ENCODE data around the gene SECTM1.

The SECTM1 gene

GRCh38 chr17:82314012-82314726, 19.4 kb downstream of the SECTM1 start:
- DNase-seq: no peak

DNA sequence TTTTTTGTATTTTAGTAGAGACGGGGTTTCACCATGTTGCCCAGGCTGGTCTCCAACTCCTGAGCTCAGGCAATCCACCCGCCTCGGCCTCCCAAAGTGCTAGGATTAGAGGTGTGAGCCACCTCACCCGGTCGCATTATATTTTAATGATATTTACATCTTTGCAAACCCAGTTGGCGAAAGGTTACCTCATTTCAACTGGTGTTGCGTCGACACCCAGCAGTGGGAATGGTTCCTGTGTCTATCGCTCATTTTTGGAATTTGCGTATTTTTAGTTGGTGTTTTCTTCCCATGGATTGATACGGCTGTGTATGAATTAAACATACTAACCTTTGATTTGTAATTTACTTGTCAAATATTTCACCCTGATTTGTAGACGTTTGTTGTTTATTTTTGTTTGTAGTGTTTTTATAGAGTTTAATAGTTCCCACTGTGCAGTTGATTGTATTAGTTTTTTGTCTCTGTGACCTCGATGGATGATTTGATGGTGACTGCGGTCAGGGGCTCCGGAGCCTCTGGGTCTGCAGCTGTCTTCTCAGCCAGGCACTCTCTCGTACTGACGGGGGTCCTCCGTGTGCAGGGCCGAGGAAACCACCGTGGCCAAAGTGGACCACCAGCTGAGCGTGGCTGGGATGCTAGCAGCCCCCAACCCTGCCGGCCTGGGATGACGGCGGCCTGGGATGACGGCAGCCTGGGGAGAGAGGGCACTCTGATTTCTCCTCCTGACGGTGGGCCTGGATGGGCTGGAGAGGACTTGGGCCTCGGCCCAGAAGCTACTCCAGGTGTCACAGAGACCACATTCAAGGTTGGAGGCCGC, 20.2 kb downstream of the SECTM1 start:
- no peak for DNase-seq

DNA sequence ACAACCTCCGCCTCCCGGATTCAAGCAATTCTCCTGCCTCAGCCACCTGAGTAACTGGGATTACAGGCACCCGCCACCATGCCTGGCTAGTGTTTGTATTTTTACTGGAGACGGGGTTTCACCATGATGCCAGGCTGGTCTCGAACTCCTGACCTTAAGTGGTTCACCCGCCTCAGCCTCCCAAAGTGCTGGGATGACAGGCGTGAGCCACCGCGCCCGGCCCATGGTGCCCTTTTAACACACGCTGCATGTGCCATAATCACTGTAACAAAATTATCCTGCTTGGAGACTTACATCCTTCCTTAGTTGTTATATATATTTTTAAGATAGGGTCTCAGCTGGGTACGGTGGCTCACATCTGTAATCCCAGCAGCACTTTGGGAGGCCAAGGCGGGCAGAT, 21.6 kb downstream of the SECTM1 start:
- no peak for DNase-seq

- no peak for DNase-seq
These were observed 22.7 kb downstream of the SECTM1 start for GRCh38 chr17:82310877-82311276.

DNA sequence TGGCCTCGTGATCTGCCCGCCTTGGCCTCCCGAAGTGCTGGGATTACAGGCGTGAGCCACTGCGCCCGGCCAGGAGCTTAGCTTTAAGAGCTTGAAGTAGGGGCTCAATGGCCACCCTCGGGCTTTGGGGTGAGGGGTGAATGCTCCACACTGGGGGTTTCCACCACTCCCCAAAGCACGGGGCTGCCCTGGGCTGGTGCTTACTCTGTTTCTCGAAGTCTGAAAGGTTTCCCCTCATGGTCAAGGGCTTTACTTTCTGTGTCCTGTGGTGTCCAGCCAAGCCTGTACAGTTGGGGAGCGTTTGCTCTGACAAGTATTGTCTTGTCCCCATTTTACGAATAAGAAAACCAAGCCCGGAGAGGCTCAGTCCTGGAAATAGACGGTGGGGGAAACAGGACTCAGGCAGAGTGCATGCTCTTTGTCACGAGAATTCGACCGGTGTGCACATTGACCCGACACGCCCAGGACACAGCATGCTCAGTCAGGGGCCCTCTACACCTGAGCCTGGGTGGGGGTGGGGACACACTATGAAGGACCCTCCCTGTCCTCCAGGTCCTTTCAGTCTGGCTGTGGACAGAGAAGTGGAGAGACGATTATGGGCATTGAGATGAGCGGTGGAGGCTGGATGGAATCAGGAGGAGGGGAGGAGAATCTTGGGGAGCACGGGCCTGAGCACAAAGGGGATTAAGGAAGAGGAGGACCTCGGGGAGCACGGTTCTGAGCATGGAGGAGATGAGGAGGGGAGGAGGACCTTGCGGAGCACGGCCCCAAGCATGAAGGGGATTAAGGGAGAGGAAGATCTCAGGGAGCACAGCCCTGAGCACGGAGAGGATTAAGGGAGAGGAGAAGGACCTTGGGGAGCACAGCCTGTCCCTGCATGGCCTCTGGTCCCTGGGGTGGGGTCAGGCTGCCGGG, 23.7 kb downstream of the SECTM1 start:
- no peak for DNase-seq

GRCh38 chr17:82305727-82306300, 27.8 kb downstream of the SECTM1 start:
- DNase-seq: no peak

DNA sequence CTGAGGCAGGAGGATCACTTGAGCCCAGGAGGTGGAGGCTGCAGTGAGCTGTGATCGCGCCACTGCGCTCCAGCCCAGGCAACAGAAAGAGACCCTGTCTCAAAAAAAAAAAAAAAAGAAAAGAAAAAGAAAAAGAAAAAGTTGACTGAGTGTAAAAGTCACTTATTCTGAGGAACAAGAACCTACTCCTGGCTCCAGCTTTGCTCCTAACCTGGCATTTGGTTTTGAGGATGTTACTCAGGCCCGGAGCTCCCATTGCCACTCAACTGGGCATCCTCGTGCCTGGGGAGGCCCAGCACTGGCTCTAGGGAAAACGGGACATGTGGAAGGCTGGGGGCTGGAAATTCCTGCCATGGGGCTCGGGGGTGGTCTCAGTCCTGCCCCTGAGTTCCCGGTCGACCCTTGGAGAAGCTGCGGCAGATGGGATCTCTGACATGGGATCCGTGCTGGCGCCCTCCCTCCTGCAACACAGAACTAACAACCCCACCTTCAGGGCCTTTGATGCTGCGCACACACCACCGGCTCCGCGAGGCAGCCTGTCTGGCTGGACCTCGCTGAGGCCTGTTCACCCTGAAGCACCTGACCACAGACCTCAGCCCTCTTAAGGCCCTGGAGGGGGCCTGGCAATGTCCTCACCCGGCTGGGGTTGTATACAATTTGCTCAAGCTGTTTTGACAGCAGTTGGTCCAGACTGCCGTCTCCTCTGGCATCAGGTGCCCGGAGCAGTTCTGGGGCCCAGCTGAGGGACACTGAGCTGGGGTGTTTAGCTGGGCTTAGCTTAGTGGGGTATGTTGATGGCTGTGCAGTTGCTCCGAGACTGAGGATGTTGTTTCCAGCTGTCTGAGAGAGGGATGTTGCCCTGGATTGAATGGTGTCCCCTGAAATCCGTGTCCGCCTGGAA, 28.5 kb downstream of the SECTM1 start:
- DNase-seq: no peak

DNA sequence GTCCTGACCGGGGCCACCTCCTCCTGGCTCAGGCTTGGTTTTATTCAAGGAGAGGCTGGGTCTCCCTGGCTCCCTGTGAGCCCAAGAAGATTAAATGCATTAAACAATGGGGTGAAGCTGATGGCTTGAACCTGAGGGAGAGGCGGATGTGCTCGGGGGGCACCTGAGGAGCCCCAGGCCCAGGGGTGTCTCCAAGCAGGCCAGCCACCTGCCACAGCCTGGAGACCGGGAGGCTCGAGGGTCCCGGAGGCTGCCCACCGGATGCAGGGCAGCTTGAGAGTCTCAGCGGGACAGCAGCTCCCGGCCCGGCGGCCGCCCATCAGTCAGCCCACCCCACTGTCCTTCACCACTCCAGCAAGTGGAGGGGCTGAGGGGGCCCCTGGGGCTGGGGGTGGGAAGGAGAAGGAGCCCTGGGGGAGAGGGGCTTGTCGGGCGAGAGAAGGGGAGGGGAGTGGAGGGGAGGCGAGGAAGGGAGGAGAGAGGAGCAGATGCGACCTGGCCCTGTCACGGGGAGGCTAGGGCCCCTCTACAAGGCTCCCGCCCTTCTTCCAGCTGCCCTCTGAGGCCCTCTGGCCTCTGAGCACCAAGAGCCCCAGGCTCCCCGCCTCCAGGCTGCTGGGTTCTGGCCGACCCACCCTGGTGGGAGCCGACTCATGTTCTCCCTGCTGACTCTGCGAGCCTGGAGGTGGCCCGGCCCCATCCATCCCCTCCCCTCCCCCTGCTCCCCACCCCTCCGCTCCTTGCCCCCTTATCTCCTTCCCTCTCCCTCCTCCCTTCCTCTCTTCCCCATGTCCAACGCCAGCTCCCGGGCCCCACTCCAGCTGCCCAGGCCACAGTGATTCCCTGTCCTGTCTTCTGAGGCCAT, 29.4 kb downstream of the SECTM1 start:
- DNase-seq: no peak

DNA sequence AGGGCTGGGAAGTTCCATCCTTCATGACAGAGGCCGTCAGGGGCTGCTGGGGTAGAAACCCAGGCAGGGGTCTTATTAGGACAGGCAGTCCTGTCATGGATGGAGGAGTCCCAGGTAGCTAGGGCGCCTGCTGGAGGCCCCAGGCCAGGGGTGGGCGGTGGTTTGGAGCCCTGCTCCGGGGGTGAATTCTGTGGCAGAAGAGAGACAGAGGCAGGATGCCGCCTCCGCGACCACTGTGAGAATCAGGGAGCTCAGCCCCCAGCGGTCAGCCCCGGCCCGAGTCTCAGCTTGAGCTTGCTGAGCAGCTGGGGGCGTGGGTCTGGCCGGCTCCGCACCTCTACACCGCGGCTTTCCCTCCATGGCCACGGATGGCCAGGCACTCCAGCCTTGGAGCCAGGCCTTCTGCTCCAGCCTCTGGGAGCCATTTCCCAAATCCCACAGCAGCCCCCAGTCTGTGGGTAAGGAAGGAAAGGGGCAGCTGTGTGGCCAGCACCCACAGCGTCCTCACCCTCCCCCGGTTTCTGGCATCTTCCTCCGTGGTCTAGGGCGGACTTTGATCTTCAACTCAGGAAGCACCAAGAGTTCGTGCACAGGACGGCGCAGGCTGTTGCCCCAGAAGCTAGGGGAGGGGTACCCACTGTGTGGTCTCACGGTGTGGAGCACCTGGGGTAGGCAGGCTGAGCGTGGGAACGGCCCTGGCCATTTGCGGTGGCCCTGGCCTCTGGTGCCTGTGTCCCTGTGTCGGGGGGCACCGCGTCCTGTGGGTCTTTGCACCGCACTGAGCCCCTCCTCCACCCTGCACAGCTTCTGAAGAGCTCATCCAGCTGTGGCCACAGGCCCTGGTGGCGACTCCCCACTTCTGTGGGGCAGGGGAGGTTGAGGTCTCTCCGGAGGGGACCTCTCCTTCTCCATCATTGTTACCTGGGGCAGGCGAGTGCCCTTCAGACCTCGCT, 30.3 kb downstream of the SECTM1 start:
- DNase-seq: no peak

GRCh38 chr17:82302568-82302963, 31.0 kb downstream of the SECTM1 start:
- DNase-seq: no peak

GRCh38 chr17:82301916-82302567, 31.5 kb downstream of the SECTM1 start:
- DNase-seq: no peak

DNA sequence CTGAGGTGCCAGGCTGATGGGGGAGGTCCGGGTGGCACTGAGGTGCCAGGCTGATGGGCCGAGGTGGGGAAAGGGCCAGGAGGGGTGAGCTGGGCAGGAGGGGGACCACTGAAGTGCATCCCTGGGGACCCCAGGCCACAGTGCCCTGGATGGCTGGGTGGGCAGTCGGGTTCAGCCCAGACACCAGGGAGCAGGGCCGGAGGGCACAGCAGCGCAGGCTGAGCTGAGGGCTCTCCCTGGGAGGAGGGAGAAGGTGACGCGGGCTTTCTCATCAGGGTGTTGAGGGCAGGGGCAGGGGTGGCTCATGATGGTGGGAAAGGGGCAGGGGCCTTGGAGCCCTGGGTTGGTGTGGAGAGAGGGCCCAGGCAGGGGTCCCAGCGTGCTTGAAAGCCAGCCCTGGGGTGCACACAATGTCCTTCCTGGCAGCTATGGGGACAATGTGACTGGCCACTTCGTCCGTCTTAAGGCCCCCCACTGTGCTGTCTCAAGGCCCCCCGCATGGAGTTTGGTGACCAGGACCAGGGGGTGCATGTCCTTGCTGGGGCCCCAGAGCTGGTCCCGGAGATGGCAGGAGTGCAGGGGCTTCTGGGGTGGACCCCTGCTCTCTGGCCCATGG, 32.2 kb downstream of the SECTM1 start:
- DNase-seq: no peak

DNA sequence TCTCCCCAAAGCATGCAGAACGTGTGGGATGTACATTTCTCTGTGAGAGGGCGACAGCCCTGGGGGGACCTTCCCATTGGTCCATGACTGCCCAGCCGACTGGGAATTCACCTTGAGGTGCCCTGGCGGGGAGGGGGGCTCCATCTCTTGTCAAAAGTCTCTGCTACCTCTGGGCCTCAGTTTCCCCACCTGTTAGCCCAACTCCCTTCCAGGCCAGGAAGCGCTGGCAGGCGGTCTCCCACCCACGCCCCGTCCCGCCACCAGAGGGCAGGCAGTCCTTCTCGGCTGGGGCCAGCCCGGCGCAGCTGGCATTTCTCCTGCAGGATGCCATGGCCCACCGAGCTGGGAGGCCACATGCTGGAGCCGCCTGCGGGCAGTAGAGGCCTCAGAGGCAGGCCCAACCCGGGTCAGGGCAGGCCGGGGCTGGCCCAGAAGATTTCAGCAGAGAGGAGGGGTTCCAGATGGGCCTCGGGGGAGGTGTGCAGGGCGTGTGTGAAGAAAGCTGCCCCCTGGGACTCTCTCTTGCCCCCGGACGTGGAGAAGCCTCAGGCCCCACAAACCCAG, 32.8 kb downstream of the SECTM1 start:
- DNase-seq: peak; percentile 29

DNA sequence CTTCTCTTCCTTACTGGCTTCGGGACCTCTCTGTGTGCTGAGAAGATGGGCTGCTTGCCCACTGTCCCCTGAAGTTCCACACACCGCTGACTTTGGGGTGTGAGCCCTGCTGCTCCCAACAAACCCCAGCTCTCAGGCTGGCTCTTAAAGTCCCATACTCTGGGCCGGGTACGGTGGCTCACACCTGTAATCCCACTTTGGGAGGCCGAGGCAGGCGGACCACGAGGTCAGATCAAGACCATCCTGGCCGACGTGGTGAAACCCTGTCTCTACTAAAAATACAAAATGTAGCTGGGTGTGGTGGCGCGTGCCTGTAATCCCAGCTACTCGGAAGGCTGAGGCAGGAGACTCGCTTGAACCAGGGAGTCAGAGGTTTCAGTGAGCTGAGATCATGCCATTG, 33.3 kb downstream of the SECTM1 start:
- DNase-seq: no peak

DNA sequence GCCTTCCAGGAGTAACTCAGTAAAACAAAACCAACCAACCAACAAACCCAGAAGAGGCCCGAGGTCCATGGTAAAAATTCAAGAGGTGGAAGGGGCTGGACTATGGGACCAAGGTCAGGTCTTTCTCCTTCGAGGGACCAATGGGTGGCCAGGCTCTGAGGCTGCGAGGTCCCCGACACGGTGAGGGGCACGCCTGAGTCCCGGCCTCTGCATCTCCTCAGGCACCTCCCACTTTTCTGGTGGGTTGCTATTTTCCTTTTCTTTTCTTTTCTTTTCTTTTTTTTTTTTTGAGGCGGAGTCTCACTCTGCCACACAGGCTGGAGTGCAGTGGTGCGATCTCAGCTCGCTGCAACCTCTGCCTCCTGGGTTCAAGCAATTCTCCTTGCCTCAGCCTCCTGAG, 34.1 kb downstream of the SECTM1 start:
- DNase-seq: peak; percentile 30

DNA sequence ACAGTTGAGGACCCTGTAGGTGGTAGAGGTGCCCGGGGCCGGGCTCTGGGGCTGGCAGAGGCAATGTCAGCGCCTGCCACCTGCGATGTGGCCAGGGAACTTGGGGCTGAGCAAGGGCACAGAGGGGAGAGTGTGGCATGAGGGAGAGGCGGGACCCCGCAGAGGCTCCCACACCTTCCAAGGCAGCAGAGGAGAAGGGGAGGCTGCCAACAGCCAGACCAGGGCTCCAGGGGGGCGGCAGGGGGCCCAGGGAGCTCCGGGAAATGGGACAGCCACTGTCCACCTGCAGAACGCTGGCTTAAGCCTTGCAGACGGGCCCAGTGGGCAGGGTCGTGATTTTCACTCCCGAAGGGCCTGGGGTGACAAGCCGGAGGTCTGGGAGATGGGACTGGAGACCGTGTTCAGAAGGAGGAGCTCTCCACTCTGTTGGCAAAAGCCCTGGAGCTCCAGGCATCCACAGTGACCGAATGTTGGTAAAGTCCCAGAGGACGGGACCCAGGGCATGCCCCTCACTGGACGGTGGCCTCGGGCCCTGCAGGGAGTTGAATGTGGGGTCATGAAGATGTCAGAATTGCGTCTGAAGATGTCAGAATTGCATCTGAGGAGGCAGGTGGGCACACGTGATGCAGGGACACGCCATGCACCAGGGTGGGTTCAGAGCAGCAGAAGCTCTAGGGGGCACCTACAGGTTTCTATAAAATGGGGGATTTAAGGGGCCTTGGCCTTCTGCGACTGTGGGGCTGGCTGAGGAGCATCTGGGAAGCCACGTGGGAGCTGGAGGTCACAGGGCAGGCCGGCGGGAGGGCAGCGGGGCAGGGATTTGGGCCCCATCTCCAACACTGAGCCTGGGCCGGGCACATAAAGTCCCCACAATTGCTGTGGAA, 34.8 kb downstream of the SECTM1 start:
- no peak for DNase-seq
